H1 (cell line): ENCODE measurements around the gene KIAA1755.

Experiments used
- CHD1 ChIP-seq: IDR thresholded peaks from 2 replicates; pipeline ENCODE4 v1.6.1; 2012; ENCODE audit warnings: low read depth, low read length, improper control_type of control experiment
- CHD2 ChIP-seq: IDR thresholded peaks from 2 replicates; pipeline ENCODE4 v1.6.1; 2012; ENCODE audit warnings: low read length, improper control_type of control experiment
- CTCF ChIP-seq, 3 experiments: IDR thresholded peaks; 1 replicate in 2 of 3; 2 replicates in 1 of 3; pipeline versions ENCODE4 v1.5.1 to v1.6.1; 2011; ENCODE audit warnings: low read length in 3 of 3, mild to moderate bottlenecking in 3 of 3, inconsistent platforms in 2 of 3, low read depth in 1 of 3, moderate library complexity in 1 of 3; ENCODE audit not compliant: insufficient read depth in 1 of 3; ENCODE audit errors: control extremely low read depth in 1 of 3
- EGR1 ChIP-seq: IDR thresholded peaks from 2 replicates; pipeline ENCODE4 v1.6.1; 2011; ENCODE audit warnings: low read depth, low read length, borderline replicate concordance
- EZH2 ChIP-seq: fragments of 200-600 bp; sonication (generic); IDR thresholded peaks from 2 replicates; pipeline ENCODE4 v1.7.1; 2012; ENCODE audit warnings: low read depth, mild to moderate bottlenecking, moderate library complexity, low read length, inconsistent platforms; ENCODE audit not compliant: severe bottlenecking
- GABPA ChIP-seq: IDR thresholded peaks from 2 replicates; pipeline ENCODE4 v1.6.1; 2011; ENCODE audit warnings: mild to moderate bottlenecking, low read length, moderate library complexity, borderline replicate concordance; ENCODE audit not compliant: insufficient read depth
- HDAC2 ChIP-seq, 2 experiments: fragments of 300-600 bp in 1 of 2; sonication (generic) in 1 of 2; IDR thresholded peaks; 2 replicates each; pipeline ENCODE4 v1.6.1; 2011 to 2012; ENCODE audit warnings: low read depth in 2 of 2, low read length in 2 of 2, mild to moderate bottlenecking in 2 of 2, moderate library complexity in 2 of 2, borderline replicate concordance in 1 of 2, inconsistent platforms in 1 of 2
- JUN ChIP-seq: IDR thresholded peaks from 2 replicates; pipeline ENCODE4 v1.6.1; 2011; ENCODE audit warnings: low read depth, mild to moderate bottlenecking, improper control_type of control experiment, low read length
- KDM4A ChIP-seq: IDR thresholded peaks from one replicate; pipeline ENCODE4 v1.7.1; 2012; ENCODE audit warnings: low read depth, mild to moderate bottlenecking, moderate library complexity, low read length, inconsistent platforms; ENCODE audit not compliant: severe bottlenecking
- PHF8 ChIP-seq: fragments of 200-600 bp; sonication (generic); conservative IDR thresholded peaks from 2 replicates; pipeline ENCODE4 v1.7.1; 2012; ENCODE audit warnings: low read depth, mild to moderate bottlenecking, inconsistent platforms, low read length, moderate library complexity
- POLR2A ChIP-seq, 2 experiments: IDR thresholded peaks; 1 replicate in 1 of 2; 2 replicates in 1 of 2; pipeline ENCODE4 v1.6.1; 2011; ENCODE audit warnings: low read depth in 2 of 2, low read length in 2 of 2, mild to moderate bottlenecking in 2 of 2; ENCODE audit errors: control extremely low read depth in 1 of 2
- RAD21 ChIP-seq, 2 experiments: IDR thresholded peaks in 1 of 2; conservative IDR thresholded peaks in 1 of 2; 2 replicates each; pipeline ENCODE4 v1.6.1; 2011; ENCODE audit warnings: low read depth in 2 of 2, low read length in 2 of 2, improper control_type of control experiment in 1 of 2, inconsistent platforms in 1 of 2, mild to moderate bottlenecking in 1 of 2, moderate library complexity in 1 of 2
- RFX5 ChIP-seq: IDR thresholded peaks from 2 replicates; pipeline ENCODE4 v1.6.1; 2011; ENCODE audit warnings: low read depth, low read length, improper control_type of control experiment, borderline replicate concordance
- TAF1 ChIP-seq: IDR thresholded peaks from 2 replicates; pipeline ENCODE4 v1.6.1; 2011; ENCODE audit warnings: mild to moderate bottlenecking, low read depth, low read length

DNA sequence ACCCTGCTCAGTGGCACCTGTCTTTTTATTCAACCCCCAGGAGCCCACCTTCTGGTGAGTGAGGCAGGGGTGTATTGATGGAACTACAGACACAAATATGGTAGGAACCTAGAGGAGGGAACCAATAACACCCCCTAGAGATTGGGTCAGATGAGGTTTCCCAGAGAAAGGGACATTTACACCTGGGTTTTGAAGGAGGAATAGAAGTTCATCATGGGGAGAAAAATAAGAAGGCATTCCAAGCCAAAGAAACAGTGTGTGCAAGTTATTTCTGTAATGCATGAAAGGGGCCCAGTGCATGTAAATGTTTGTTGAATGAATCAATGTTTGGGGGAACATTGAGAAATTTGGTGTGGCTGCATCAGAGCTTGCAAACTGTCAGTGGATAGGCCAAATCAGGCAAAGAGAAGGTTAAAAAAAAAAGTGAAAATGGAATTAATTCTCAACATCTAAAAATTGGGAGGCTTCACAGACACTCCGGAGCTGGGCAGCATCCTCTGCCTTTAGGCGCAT lies 11.1 kb upstream of the KIAA1755 start:
- TF ChIP-seq TAF1, result no peak
- no peak for TF ChIP-seq HDAC2 (IDR thresholded peaks at IDR 0.05; ENCODE audit: borderline replicate concordance in 1 of 2, low read depth in 2 of 2, low read length in 2 of 2)
- no peak for TF ChIP-seq CTCF (IDR thresholded peaks at IDR 0.05; ENCODE audit: control extremely low read depth in 1 of 3, insufficient read depth in 1 of 3, low read depth in 1 of 3, low read length in 3 of 3)
- TF ChIP-seq KDM4A, result no peak
- no peak for TF ChIP-seq EZH2
- TF ChIP-seq CHD2, result no peak
- no peak for TF ChIP-seq RFX5
- TF ChIP-seq CHD1, result no peak
- TF ChIP-seq GABPA, result no peak
- TF ChIP-seq JUN, result no peak
- no peak for TF ChIP-seq PHF8
- no peak for TF ChIP-seq RAD21 (IDR thresholded peaks at IDR 0.05 in 1 of 2, conservative IDR thresholded peaks at IDR 0.05 in 1 of 2; ENCODE audit: low read depth in 2 of 2, low read length in 2 of 2)
- no peak for TF ChIP-seq POLR2A (IDR thresholded peaks at IDR 0.05; ENCODE audit: control extremely low read depth in 1 of 2, low read depth in 2 of 2, low read length in 2 of 2)
- TF ChIP-seq EGR1, result no peak
